ENCODE results near the gene ZFX. TPM values are rescaled to one million over a fixed set of nuclear protein-coding genes. Genes with fewer than 3 reads are reported as not detected.

The ZFX gene
- total and polyA plus RNA-seq, 12 donors = 8.1 to 58.6 (median 35.2) TPM

- no peak for TF ChIP-seq CTCF (IDR thresholded peaks at IDR 0.05)
These were observed 51.7 kb downstream of the ZFX start for GRCh38 chrX:24201216-24201615.

GRCh38 chrX:24202465-24203031, 53.0 kb downstream of the ZFX start:
- peaks cover 16 to 34% of the 10 kb centered on the region in 2 donors for H3K4me1 ChIP-seq (replicated peaks in 1 of 2)
- no peaks in the 10 kb centered on the region for H3K27me3 ChIP-seq
- peaks cover 0 to 2% of the 10 kb centered on the region in 2 donors for H3K36me3 ChIP-seq (replicated peaks in 1 of 2)
- H3K9me3 ChIP-seq (replicated peaks in 1 of 3) = no peaks in the 10 kb centered on the region
- H3K4me3 ChIP-seq = no peak overlapping the region
- intact Hi-C loops (cut with DNase I) = no loop called here
- no peak overlapping the region for H3K27ac ChIP-seq
- WGBS, 4 donors = 85 to 92% (median 88%) methylated on average over 6 of the region's 6 CpGs
- no peak for DNase-seq
- TF ChIP-seq CTCF (IDR thresholded peaks at IDR 0.05) (no peak), POLR2A (IDR thresholded peaks at IDR 0.05) (no peak)

More at GRCh38 chrX:24201216-24201615, 51.7 kb downstream of the ZFX start:
- DNase-seq = no peak
- H3K36me3 ChIP-seq (replicated peaks in 1 of 2) = no peaks in the 10 kb centered on the region
- H3K27ac ChIP-seq = no peak overlapping the region
- no peaks in the 10 kb centered on the region for H3K27me3 ChIP-seq
- H3K4me1 ChIP-seq (replicated peaks in 1 of 2) = peaks cover 16 to 34% of the 10 kb centered on the region in 2 donors
- intact Hi-C loops (cut with DNase I) = no loop called here
- no peaks in the 10 kb centered on the region for H3K9me3 ChIP-seq (replicated peaks in 1 of 3)
- 47 to 65% (median 56%) methylated on average over 1 of the region's 1 CpG for WGBS, 4 donors
- H3K4me3 ChIP-seq = no peak overlapping the region

- intact Hi-C loops (cut with DNase I) = no loop called here
- peaks cover 16 to 34% of the 10 kb centered on the region in 2 donors for H3K4me1 ChIP-seq (replicated peaks in 1 of 2)
- TF ChIP-seq CTCF (IDR thresholded peaks at IDR 0.05) = no peak
- TF ChIP-seq POLR2A (IDR thresholded peaks at IDR 0.05) = no peak
- H3K27ac ChIP-seq = no peak overlapping the region
- H3K36me3 ChIP-seq (replicated peaks in 1 of 2) = peaks cover 0 to 8% of the 10 kb centered on the region in 2 donors
- 83 to 90% (median 85%) methylated on average over 8 to 13 of the region's 13 CpGs for WGBS, 4 donors
- no peak overlapping the region for H3K4me3 ChIP-seq
- H3K9me3 ChIP-seq (replicated peaks in 1 of 3) = no peaks in the 10 kb centered on the region
- DNase-seq = no peak
- H3K27me3 ChIP-seq = no peaks in the 10 kb centered on the region
These were observed 53.7 kb downstream of the ZFX start for GRCh38 chrX:24203072-24203808.

GRCh38 chrX:24204331-24204730, 54.8 kb downstream of the ZFX start:
- H3K4me1 ChIP-seq (replicated peaks in 1 of 2) = peaks cover 16 to 34% of the 10 kb centered on the region in 2 donors

More at GRCh38 chrX:24204331-24204730, 54.8 kb downstream of the ZFX start:
- H3K36me3 ChIP-seq (replicated peaks in 1 of 2) = peaks cover 0 to 19% of the 10 kb centered on the region in 2 donors
- no peak overlapping the region for H3K4me3 ChIP-seq
- DNase-seq = no peak
- H3K27me3 ChIP-seq = no peaks in the 10 kb centered on the region
- TF ChIP-seq CTCF (IDR thresholded peaks at IDR 0.05) (no peak), POLR2A (IDR thresholded peaks at IDR 0.05) (no peak)
- H3K9me3 ChIP-seq (replicated peaks in 1 of 3) = no peaks in the 10 kb centered on the region
- H3K27ac ChIP-seq = no peak overlapping the region
- WGBS, 4 donors = 64 to 84% (median 74%) methylated on average over 5 of the region's 5 CpGs
- intact Hi-C loops (cut with DNase I) = no loop called here

All from adrenal gland (tissue), 12 donors.